ENCODE results near the gene ATG13.
"Not testable (repeated sequence)": the region's sequence is repeated elsewhere in the genome, so short reads cannot be mapped to it uniquely, and the experiment has no call there.

ATG13 gene

GRCh38 chr11:46582588-46582987 is 34.8 kb upstream of the ATG13 start:
- Histone ChIP-seq H3K36me3 (ENCODE audit: low read depth) (peaks cover 9% of the 10 kb centered on the region), H3K27ac (ENCODE audit: poor library complexity, severe bottlenecking) (no peak overlapping the region), H3K9me3 (ENCODE audit: severe bottlenecking) (no peaks in the 10 kb centered on the region), H3K27me3 (ENCODE audit: insufficient read depth, poor library complexity, severe bottlenecking) (no peaks in the 10 kb centered on the region), H3K4me1 (ENCODE audit: insufficient read depth, poor library complexity, severe bottlenecking) (no peaks in the 10 kb centered on the region), H3K4me3 (ENCODE audit: severe bottlenecking) (no peak overlapping the region)
- TF ChIP-seq CTCF (IDR thresholded peaks at IDR 0.05; ENCODE audit: poor library complexity, severe bottlenecking), result no peak
- no peak for DNase-seq (ENCODE audit: low spot score)
- ATAC-seq (ENCODE audit: low read depth), result no peak

GRCh38 chr11:46583513-46583912 is 33.8 kb upstream of the ATG13 start:
- not testable (repeated sequence) for H3K4me1 ChIP-seq (ENCODE audit: insufficient read depth, poor library complexity, severe bottlenecking); H3K36me3 ChIP-seq (ENCODE audit: low read depth); H3K27me3 ChIP-seq (ENCODE audit: insufficient read depth, poor library complexity, severe bottlenecking); ATAC-seq (ENCODE audit: low read depth); H3K4me3 ChIP-seq (ENCODE audit: severe bottlenecking); DNase-seq (ENCODE audit: low spot score); H3K27ac ChIP-seq (ENCODE audit: poor library complexity, severe bottlenecking); H3K9me3 ChIP-seq (ENCODE audit: severe bottlenecking)

- no peaks in the 10 kb centered on the region for H3K9me3 ChIP-seq (ENCODE audit: severe bottlenecking)
These were observed 29.2 kb upstream of the ATG13 start for GRCh38 chr11:46588131-46588530.

GRCh38 chr11:46588915-46589314 is 28.4 kb upstream of the ATG13 start:
- no peak for TF ChIP-seq CTCF (IDR thresholded peaks at IDR 0.05; ENCODE audit: poor library complexity, severe bottlenecking)
- Histone ChIP-seq H3K9me3 (ENCODE audit: severe bottlenecking) (no peaks in the 10 kb centered on the region), H3K27ac (ENCODE audit: poor library complexity, severe bottlenecking) (no peak overlapping the region), H3K36me3 (ENCODE audit: low read depth) (peaks cover 9% of the 10 kb centered on the region), H3K4me1 (ENCODE audit: insufficient read depth, poor library complexity, severe bottlenecking) (peaks cover 17% of the 10 kb centered on the region), H3K27me3 (ENCODE audit: insufficient read depth, poor library complexity, severe bottlenecking) (no peaks in the 10 kb centered on the region), H3K4me3 (ENCODE audit: severe bottlenecking) (no peak overlapping the region)
- ATAC-seq (ENCODE audit: low read depth) (no peak), DNase-seq (ENCODE audit: low spot score) (no peak)

More at GRCh38 chr11:46588131-46588530, 29.2 kb upstream of the ATG13 start:
- ATAC-seq (ENCODE audit: low read depth), result no peak
- Histone ChIP-seq H3K36me3 (ENCODE audit: low read depth) (peaks cover 9% of the 10 kb centered on the region), H3K4me1 (ENCODE audit: insufficient read depth, poor library complexity, severe bottlenecking) (peaks cover 17% of the 10 kb centered on the region), H3K27me3 (ENCODE audit: insufficient read depth, poor library complexity, severe bottlenecking) (no peaks in the 10 kb centered on the region), H3K27ac (ENCODE audit: poor library complexity, severe bottlenecking) (no peak overlapping the region), H3K4me3 (ENCODE audit: severe bottlenecking) (no peak overlapping the region)
- no peak for DNase-seq (ENCODE audit: low spot score)
- no peak for TF ChIP-seq CTCF (IDR thresholded peaks at IDR 0.05; ENCODE audit: poor library complexity, severe bottlenecking)

- Histone ChIP-seq H3K27me3 (ENCODE audit: insufficient read depth, poor library complexity, severe bottlenecking) (no peaks in the 10 kb centered on the region), H3K27ac (ENCODE audit: poor library complexity, severe bottlenecking) (no peak overlapping the region), H3K9me3 (ENCODE audit: severe bottlenecking) (no peaks in the 10 kb centered on the region), H3K4me3 (ENCODE audit: severe bottlenecking) (no peak overlapping the region), H3K4me1 (ENCODE audit: insufficient read depth, poor library complexity, severe bottlenecking) (peaks cover 21% of the 10 kb centered on the region), H3K36me3 (ENCODE audit: low read depth) (peaks cover 5% of the 10 kb centered on the region; the same call in 1 of the 2 replicates)
- DNase-seq (ENCODE audit: low spot score), result no peak
- ATAC-seq (ENCODE audit: low read depth), result no peak
- TF ChIP-seq CTCF (IDR thresholded peaks at IDR 0.05; ENCODE audit: poor library complexity, severe bottlenecking), result no peak
These were observed 26.4 kb upstream of the ATG13 start for GRCh38 chr11:46590740-46591605.
